ENCODE measurements around the gene CRLF1.

CRLF1 gene, protein sequence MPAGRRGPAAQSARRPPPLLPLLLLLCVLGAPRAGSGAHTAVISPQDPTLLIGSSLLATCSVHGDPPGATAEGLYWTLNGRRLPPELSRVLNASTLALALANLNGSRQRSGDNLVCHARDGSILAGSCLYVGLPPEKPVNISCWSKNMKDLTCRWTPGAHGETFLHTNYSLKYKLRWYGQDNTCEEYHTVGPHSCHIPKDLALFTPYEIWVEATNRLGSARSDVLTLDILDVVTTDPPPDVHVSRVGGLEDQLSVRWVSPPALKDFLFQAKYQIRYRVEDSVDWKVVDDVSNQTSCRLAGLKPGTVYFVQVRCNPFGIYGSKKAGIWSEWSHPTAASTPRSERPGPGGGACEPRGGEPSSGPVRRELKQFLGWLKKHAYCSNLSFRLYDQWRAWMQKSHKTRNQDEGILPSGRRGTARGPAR

DNA sequence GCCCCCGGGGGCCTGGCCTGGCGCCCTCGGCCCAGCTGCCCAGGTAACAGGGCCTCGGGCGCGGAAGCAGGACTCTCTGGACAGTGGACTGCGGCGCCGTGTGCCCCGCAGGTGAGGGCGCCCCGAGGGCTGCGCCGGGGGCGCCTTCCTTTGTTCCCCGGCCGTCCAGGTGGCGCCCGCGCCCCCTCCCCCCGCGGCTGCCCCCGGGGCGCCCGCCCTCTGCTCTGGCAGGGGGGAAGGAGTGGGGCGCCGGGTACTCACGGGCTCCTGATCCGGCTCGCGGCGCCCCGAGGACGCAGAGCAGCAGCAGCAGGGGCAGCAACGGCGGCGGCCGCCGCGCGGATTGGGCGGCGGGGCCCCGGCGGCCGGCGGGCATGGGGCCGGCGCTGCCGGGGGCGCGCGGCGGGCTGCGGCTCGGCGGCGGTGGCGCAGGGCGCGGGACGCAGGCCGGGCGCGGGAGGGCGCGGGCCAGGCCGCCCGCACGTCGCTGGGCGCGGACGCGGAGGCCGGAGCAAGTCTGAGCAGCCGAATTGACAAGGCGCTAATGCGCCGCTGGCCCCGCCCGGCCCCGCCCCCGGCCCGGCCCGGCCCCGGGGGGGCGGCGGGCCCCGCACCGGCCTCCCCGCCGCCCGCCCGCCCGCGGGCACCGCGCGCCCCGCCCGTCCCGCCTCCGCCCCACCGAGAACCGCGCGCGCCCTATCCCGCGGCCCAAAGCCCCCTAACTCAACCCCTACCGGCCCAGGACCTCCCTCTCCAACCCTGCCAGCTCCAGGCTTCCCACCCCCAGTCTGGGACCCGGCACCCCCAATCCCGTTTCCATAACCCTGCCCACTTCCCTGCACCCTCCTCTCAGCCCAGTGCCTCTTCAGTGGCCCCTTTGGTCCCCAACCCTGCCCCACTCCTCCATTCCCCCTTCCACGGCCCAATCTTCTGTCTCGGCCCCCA, at the start of gene CRLF1:
Gene CRLF1 (minus strand): TSS at position 519 of the 945 bp plus-strand sequence. CDS start 143 bp downstream, at position 376.
- Mint-ChIP-seq H3K27me3 (ENCODE audit: low read depth, poor library complexity) (peaks cover 85% of the 10 kb centered on the region), H3K9me3 (no peaks in the 10 kb centered on the region), H3K4me1 (peaks cover 47% of the 10 kb centered on the region), H3K4me3 (peak within 1 kb of the TSS; percentile 52), H3K27ac (no peak within 1 kb of the TSS), H3K36me3 (ENCODE audit: low read depth) (no peaks in the 10 kb centered on the region)
- TF ChIP-seq, protein P1, sequence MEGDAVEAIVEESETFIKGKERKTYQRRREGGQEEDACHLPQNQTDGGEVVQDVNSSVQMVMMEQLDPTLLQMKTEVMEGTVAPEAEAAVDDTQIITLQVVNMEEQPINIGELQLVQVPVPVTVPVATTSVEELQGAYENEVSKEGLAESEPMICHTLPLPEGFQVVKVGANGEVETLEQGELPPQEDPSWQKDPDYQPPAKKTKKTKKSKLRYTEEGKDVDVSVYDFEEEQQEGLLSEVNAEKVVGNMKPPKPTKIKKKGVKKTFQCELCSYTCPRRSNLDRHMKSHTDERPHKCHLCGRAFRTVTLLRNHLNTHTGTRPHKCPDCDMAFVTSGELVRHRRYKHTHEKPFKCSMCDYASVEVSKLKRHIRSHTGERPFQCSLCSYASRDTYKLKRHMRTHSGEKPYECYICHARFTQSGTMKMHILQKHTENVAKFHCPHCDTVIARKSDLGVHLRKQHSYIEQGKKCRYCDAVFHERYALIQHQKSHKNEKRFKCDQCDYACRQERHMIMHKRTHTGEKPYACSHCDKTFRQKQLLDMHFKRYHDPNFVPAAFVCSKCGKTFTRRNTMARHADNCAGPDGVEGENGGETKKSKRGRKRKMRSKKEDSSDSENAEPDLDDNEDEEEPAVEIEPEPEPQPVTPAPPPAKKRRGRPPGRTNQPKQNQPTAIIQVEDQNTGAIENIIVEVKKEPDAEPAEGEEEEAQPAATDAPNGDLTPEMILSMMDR (IDR thresholded peaks at IDR 0.05): no peak
- DNase-seq: no peak

DNA sequence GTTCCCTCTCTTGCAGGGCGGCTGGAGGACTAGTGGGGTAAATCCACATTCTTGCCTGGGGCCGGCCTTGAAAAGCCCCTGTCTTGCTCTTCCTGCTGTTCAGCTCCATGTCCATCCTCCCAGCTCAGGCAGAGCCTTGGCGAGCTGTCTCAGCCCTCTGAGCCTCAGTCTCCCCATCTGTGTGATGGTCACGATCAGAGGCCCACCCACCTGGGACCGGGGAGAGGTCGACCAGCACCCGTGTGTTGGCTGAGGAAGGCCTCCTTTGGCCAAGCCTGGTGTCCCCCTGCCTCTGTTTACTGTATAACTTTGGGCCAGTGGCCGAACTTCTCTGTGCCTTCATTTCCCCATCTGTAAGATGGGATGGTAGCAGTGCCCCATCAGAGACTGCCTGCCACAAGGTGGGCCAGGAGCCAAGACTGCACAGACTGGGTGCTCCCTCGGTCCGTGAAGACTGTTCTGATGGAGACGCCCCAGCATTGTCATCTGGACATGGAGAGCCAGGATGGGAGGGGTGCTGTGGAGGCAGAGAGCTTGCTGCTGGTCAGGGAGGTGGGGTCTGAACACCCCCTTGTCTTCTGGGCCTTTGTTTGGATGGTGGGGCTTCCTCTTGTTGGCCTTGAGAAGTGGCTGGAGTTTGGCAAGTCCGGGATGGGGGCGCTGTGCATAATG, 48.7 kb upstream of the CRLF1 start:
- Mint-ChIP-seq H3K27me3 (ENCODE audit: low read depth, poor library complexity) (peaks cover 12% of the 10 kb centered on the region), H3K4me3 (no peak overlapping the region), H3K9me3 (no peaks in the 10 kb centered on the region), H3K36me3 (ENCODE audit: low read depth) (no peaks in the 10 kb centered on the region), H3K27ac (no peak overlapping the region), H3K4me1 (peaks cover 66% of the 10 kb centered on the region)
- no peak for DNase-seq
- TF ChIP-seq, protein P1 (IDR thresholded peaks at IDR 0.05): no peak

DNA sequence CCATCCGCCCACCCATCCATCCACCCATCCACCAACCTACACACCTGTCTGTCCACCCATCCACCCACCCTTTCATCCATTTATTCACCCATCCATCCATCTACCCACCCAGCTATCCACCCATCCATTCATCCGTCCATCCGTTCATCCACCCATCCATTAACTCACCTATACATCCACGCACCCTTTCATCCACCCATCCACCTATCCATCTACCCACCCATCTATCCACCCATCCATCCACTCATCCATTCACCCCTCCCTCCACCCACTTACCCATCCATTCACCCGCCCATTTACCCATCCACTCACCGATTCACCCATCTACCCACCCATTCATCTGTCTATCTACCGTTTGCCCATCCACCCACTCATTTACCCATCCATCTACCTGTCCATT, 47.9 kb upstream of the CRLF1 start:
- no peak for DNase-seq
- H3K4me3 Mint-ChIP-seq: no peak overlapping the region
- peaks cover 68% of the 10 kb centered on the region for H3K4me1 Mint-ChIP-seq
- no peaks in the 10 kb centered on the region for H3K9me3 Mint-ChIP-seq
- TF ChIP-seq, protein P1 (IDR thresholded peaks at IDR 0.05): no peak
- no peak overlapping the region for H3K27ac Mint-ChIP-seq
- no peaks in the 10 kb centered on the region for H3K36me3 Mint-ChIP-seq (ENCODE audit: low read depth)
- peaks cover 12% of the 10 kb centered on the region for H3K27me3 Mint-ChIP-seq (ENCODE audit: low read depth, poor library complexity)

DNA sequence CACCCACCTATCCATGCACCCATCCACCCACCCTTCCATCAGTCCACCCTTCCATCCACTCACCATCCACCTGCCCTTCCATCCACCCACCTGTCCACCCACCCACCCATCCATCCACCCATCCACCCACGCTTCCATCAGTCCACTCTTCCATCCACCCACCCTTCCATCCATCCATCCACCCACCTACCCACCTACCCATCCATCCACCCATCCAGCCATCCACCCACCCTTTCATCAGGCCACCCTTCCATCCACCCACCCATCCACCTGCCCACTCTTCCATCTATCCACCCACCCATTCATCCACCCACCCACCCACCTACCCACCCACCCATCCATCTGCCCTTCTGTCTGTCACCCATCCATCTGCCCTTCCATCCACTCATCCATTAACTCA, 47.3 kb upstream of the CRLF1 start:
- Mint-ChIP-seq H3K9me3 (no peaks in the 10 kb centered on the region), H3K36me3 (ENCODE audit: low read depth) (no peaks in the 10 kb centered on the region), H3K4me3 (no peak overlapping the region), H3K4me1 (peaks cover 68% of the 10 kb centered on the region), H3K27ac (no peak overlapping the region), H3K27me3 (ENCODE audit: low read depth, poor library complexity) (peaks cover 7% of the 10 kb centered on the region)
- TF ChIP-seq, protein P1 (IDR thresholded peaks at IDR 0.05): no peak
- DNase-seq: no peak

DNA sequence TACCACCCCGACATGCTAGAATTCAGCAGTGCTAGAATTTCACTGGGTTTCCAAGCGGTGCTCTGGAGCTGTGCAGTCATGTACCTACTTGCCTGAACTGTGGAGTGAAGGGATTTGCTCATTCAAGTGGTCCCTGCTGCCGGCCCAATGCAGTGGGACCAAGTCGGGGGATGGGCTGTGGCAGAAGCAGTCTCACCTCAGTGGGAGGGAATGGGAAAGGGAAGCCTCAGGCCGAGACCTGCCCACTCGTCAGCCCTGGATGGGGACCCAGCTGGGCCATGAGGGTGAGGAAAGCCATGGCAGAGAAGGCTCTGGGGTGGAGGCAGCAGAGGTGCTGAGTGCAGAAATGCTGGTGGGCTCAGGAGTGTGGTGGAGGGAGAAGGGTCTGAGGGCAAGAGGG, 45.1 kb upstream of the CRLF1 start:
- no peak overlapping the region for H3K4me3 Mint-ChIP-seq
- TF ChIP-seq, protein P1 (IDR thresholded peaks at IDR 0.05): no peak

More for the DNA sequence above, 45.1 kb upstream of the CRLF1 start:
- Mint-ChIP-seq H3K36me3 (ENCODE audit: low read depth) (no peaks in the 10 kb centered on the region), H3K27me3 (ENCODE audit: low read depth, poor library complexity) (peaks cover 3% of the 10 kb centered on the region), H3K27ac (no peak overlapping the region), H3K4me1 (peaks cover 69% of the 10 kb centered on the region), H3K9me3 (no peaks in the 10 kb centered on the region)
- DNase-seq: no peak
